Suprapubic skin (tissue), 3 donors: Measurements from ENCODE around the gene BRD2.

ENCODE experiments used
- POLR2AphosphoS5 ChIP-seq, 3 donors: sonication (generic); formaldehyde crosslinking; IDR thresholded peaks; one replicate each; pipeline ENCODE4 v1.6.1; 2017; ENCODE audit warnings: antibody characterized with exemption in 3 of 3
- TF ChIP-seq, protein P1 (sequence below), 2 donors: fragments of 200-600 bp in 1 of 2; fragments of 450-650 bp in 1 of 2; sonication (generic) in 1 of 2; IDR thresholded peaks; one replicate each; pipeline ENCODE4 v1.5.1; 2016 to 2019; ENCODE audit warnings: antibody characterized with exemption in 2 of 2, mild to moderate bottlenecking in 1 of 2, moderate library complexity in 1 of 2

DNA sequence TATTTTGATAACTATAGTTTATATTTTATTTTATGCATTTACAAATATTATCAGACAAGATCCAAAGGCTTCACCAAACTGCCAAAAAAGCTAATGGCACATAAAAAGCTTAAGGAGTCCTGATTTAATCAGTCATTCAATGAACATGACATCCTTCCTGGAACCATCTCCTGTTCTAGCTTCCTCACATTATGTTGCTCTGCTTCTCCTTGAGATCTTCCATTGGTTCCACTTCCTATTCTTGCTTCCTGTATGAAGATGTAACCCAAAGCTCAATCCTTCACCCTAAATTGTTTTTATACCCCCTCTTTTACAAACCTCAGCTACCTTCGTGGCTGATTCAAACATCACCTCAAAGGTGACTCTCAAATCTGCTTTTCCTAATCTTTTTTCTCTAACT lies 4.5 kb upstream of the BRD2 start:
- no peak for TF ChIP-seq POLR2AphosphoS5 (IDR thresholded peaks at IDR 0.05)
- TF ChIP-seq, protein P1, sequence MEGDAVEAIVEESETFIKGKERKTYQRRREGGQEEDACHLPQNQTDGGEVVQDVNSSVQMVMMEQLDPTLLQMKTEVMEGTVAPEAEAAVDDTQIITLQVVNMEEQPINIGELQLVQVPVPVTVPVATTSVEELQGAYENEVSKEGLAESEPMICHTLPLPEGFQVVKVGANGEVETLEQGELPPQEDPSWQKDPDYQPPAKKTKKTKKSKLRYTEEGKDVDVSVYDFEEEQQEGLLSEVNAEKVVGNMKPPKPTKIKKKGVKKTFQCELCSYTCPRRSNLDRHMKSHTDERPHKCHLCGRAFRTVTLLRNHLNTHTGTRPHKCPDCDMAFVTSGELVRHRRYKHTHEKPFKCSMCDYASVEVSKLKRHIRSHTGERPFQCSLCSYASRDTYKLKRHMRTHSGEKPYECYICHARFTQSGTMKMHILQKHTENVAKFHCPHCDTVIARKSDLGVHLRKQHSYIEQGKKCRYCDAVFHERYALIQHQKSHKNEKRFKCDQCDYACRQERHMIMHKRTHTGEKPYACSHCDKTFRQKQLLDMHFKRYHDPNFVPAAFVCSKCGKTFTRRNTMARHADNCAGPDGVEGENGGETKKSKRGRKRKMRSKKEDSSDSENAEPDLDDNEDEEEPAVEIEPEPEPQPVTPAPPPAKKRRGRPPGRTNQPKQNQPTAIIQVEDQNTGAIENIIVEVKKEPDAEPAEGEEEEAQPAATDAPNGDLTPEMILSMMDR (IDR thresholded peaks at IDR 0.05) = no peak
